ENCODE measurements around the gene SLC44A4.

- no peak for TF ChIP-seq ZC3H11A (IDR thresholded peaks at IDR 0.05)
- TF ChIP-seq ELK1 (IDR thresholded peaks at IDR 0.05; ENCODE audit: low read depth, low read length): no peak
- TF ChIP-seq JUN (IDR thresholded peaks at IDR 0.05): no peak
- TF ChIP-seq CTCF (IDR thresholded peaks at IDR 0.05): no peak
- TF ChIP-seq REST (IDR thresholded peaks at IDR 0.05): no peak
- no peak for TF ChIP-seq CEBPB (IDR thresholded peaks at IDR 0.05)
- no peak for TF ChIP-seq RAD21 (conservative IDR thresholded peaks at IDR 0.05 in 1 of 2, IDR thresholded peaks at IDR 0.05 in 1 of 2)
- TF ChIP-seq USF2 (IDR thresholded peaks at IDR 0.05): no peak
- no peak for TF ChIP-seq RFX5 (IDR thresholded peaks at IDR 0.05)
- no peak for TF ChIP-seq CHD4 (IDR thresholded peaks at IDR 0.05; ENCODE audit: borderline replicate concordance)
- no peak for TF ChIP-seq NFE2L2 (conservative IDR thresholded peaks at IDR 0.05; ENCODE audit: low read length)
- TF ChIP-seq CHD2 (IDR thresholded peaks at IDR 0.05; ENCODE audit: low read length, partially characterized antibody): no peak
- TF ChIP-seq HMGXB4 (CRISPR knock-in tag; IDR thresholded peaks at IDR 0.05; ENCODE audit: borderline replicate concordance): no peak
These were observed 19.7 kb upstream of the SLC44A4 start for GRCh38 chr6:31898383-31899011.
